Fibroblast of the aortic adventitia (primary cell): ENCODE data around the gene INPP5B. TPM values are rescaled to one million over a fixed set of nuclear protein-coding genes. Genes with fewer than 3 reads are reported as not detected.

ENCODE experiments used
- DNase-seq: peaks from one replicate; pipeline ENCODE4 v3.0.0-alpha.2; 2010; ENCODE audit warnings: low read depth
- H3K4me3 ChIP-seq: 2 replicates; pipeline ENCODE4 v1.5.1; 2011; ENCODE audit warnings: low read depth, mild to moderate bottlenecking, control low read depth, low read length, moderate library complexity
- CTCF ChIP-seq: IDR thresholded peaks from 2 replicates; pipeline ENCODE4 v1.5.1; 2011; ENCODE audit warnings: mild to moderate bottlenecking, low read length, control low read depth, inconsistent platforms; ENCODE audit not compliant: insufficient read depth
- small RNA-seq: library from RNA; depleted of rRNA; stranded (forward); fragments of <200 nt; gene quantifications from one replicate; pipeline ENCODE3, GENCODE V24; 2012
- total RNA-seq: library from RNA; depleted of rRNA; stranded (reverse); fragments of >200 nt; gene quantifications from 2 replicates; pipeline ENCODE4 v1.2.3, GENCODE V29; 2012; ENCODE audit warnings: low replicate concordance

The INPP5B gene
- total RNA-seq, 1 donor: 35.5 TPM

DNA sequence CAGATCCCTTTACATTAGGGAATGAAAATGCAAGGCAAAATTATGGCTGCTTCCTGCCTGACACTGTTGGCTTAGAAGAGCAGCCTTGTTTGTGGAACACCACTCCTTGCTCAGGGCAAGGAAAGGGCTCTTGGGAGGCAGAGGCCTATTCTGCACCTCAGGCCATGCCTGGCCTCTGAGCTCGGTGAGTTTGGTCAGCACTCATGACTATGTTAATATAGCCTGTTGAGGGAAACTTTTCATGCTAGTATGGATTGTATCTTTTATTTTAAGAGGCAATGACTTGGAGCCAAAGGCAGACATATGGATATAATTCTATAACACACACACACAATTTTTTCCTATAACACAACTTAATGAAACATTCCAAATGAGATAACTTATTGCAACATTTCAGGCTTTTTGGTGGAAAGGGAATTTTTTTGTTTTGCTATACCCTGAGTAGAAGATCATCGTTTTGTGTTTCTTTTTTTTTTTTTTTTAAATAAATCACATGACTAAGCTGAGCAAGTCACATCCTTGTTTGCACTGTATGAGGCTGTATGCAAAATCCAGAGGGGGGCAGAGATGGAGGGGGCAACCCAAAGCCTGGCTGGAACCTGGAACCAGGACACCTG, 133.2 kb downstream of the INPP5B start:
- no peak overlapping the region for H3K4me3 ChIP-seq
- TF ChIP-seq CTCF: no peak
- DNase-seq: peak; percentile 16

DNA sequence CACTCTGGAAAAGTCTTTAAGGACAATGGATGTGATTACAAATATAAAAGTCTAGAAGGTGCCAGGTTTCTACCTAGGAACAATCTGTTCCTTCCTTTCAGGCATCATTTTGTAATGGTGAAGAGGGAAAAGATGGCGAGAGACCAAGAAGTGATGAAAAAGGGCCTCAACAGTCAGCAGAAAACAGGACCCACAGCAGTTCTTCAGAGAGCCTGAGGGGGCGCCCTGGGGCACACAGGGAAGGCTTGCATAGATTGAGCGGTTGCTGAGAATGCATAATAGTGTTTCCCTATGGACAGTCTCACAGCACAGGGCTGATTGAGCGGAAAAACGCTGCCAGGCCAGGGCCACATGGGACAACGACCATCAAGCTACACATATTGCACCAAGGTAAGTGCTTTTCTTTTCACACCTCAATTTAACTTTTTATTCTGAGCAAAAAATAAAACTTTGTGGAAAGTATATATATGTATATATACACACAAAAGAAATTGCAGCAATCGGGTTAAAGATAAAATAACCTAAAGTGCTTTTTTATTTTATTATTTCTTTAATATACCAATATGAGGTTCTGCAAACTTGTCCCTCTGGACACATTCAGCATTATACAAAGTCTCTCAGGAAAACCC, 135.7 kb downstream of the INPP5B start:
- peak; percentile 89 for TF ChIP-seq CTCF
- DNase-seq: peak; percentile 82
- no peak overlapping the region for H3K4me3 ChIP-seq

Small RNAs within 50 kb of the gene (small RNA-seq; reads per million reads assigned to genes)
- gene RF00017 (not detected), gene RF00092 (not detected), gene RNU6-510P (not detected), gene RNU6-584P (not detected)

Other genes starting within 250 kb of the INPP5B start
- gene EPHA10, start 181.9 kb downstream of the INPP5B start, total RNA-seq: not detected in 2 replicates
- 0.65 and 0.99 TPM in 2 replicates for gene MANEAL, start 153.2 kb downstream of the INPP5B start, total RNA-seq
- 14.5 and 24.0 TPM in 2 replicates for gene C1orf122, start 139.3 kb downstream of the INPP5B start, total RNA-seq
- 3.1 and 8.9 TPM in 2 replicates for gene YRDC, start 138.8 kb downstream of the INPP5B start, total RNA-seq
- 4.7 and 7.4 TPM in 2 replicates for gene MTF1, start 87.5 kb downstream of the INPP5B start, total RNA-seq
- 75.2 and 87.7 TPM in 2 replicates for gene SF3A3, start 43.0 kb upstream of the INPP5B start, total RNA-seq
- gene FHL3, start 58.5 kb upstream of the INPP5B start, total RNA-seq: 6.1 and 15.6 TPM in 2 replicates
- gene UTP11, start 65.7 kb upstream of the INPP5B start, total RNA-seq: 23.1 and 68.1 TPM in 2 replicates
- not detected in 2 replicates for gene POU3F1, start 99.7 kb upstream of the INPP5B start, total RNA-seq